Cardiac fibroblast (primary cell): ENCODE measurements around the gene KRT6C.

Source experiments
- DNase-seq, 2 donors: peaks; one replicate each; pipeline versions ENCODE4 v3.0.0 to v3.0.0-alpha.2; 2010; ENCODE audit warnings: low read depth in 2 of 2
- H3K4me3 ChIP-seq, 2 donors: replicated peaks in 1 of 2; 1 replicate in 1 of 2; 2 replicates in 1 of 2; pipeline ENCODE4 v1.5.1; 2011; ENCODE audit warnings: low read depth in 2 of 2, low read length in 2 of 2, mild to moderate bottlenecking in 2 of 2, moderate library complexity in 1 of 2
- CTCF ChIP-seq: IDR thresholded peaks from one replicate; pipeline ENCODE4 v1.5.1; 2011; ENCODE audit warnings: low read depth, mild to moderate bottlenecking, low read length, inconsistent platforms

The KRT6C gene

GRCh38 chr12:52426034-52426433 lies 47.6 kb downstream of the KRT6C start:
- no peak for TF ChIP-seq CTCF
- no peak overlapping the region for H3K4me3 ChIP-seq

GRCh38 chr12:52425466-52425865 lies 48.1 kb downstream of the KRT6C start:
- TF ChIP-seq CTCF, result no peak
- no peak for DNase-seq
- H3K4me3 ChIP-seq, result no peak overlapping the region

More at GRCh38 chr12:52426034-52426433, 47.6 kb downstream of the KRT6C start:
- no peak for DNase-seq

- no peak for TF ChIP-seq CTCF
- H3K4me3 ChIP-seq, result no peak overlapping the region
- DNase-seq, result no peak
Observed at GRCh38 chr12:52423661-52424500, 49.7 kb downstream of the KRT6C start.

- peak in 1 of 2 donors; percentile 39 for DNase-seq
- no peak overlapping the region for H3K4me3 ChIP-seq
- TF ChIP-seq CTCF, result no peak
Observed at GRCh38 chr12:52423035-52423434, 50.6 kb downstream of the KRT6C start.

GRCh38 chr12:52419656-52420055 lies 53.9 kb downstream of the KRT6C start:
- no peak for TF ChIP-seq CTCF
- DNase-seq, result no peak
- H3K4me3 ChIP-seq, result no peak overlapping the region

GRCh38 chr12:52418576-52419110 lies 55.0 kb downstream of the KRT6C start:
- no peak for DNase-seq
- TF ChIP-seq CTCF, result no peak
- H3K4me3 ChIP-seq, result no peak overlapping the region
